SK-N-SH treated with all-trans-retinoic acid at 6 μM for 48 hours (cell line): ENCODE data around the gene HTR4.

ENCODE experiments used
- BACH2 ChIP-seq: fragments of 250-450 bp; sonication (Bioruptor Pico); IDR thresholded peaks from 2 replicates; pipeline ENCODE4 v1.9.0; 2021; ENCODE audit warnings: mild to moderate bottlenecking, borderline replicate concordance
- ESRRG ChIP-seq: fragments of 250-450 bp; sonication (Bioruptor Pico); IDR thresholded peaks from 2 replicates; pipeline ENCODE4 v1.6.1; 2021; ENCODE audit warnings: mild to moderate bottlenecking
- GLIS3 ChIP-seq: fragments of 250-450 bp; sonication (Bioruptor Pico); IDR thresholded peaks from 2 replicates; pipeline ENCODE4 v1.5.0; 2020; ENCODE audit warnings: mild to moderate bottlenecking, moderate library complexity
- ISL1 ChIP-seq: fragments of 250-450 bp; sonication (Bioruptor Pico); IDR thresholded peaks from 2 replicates; pipeline ENCODE4 v2.1.2; 2022; ENCODE audit warnings: mild to moderate bottlenecking, moderate library complexity
- POU6F1 ChIP-seq: fragments of 250-450 bp; sonication (Bioruptor Pico); IDR thresholded peaks from 2 replicates; pipeline ENCODE4 v1.8.0; 2021; ENCODE audit warnings: low read depth, mild to moderate bottlenecking, moderate library complexity, borderline replicate concordance
- PPARA ChIP-seq: fragments of 250-450 bp; sonication (Bioruptor Pico); IDR thresholded peaks from 2 replicates; pipeline ENCODE4 v1.5.0; 2020; ENCODE audit warnings: mild to moderate bottlenecking, borderline replicate concordance
- RARB ChIP-seq: fragments of 250-450 bp; sonication (Bioruptor Pico); IDR thresholded peaks from 2 replicates; pipeline ENCODE4 v1.8.0; 2021; ENCODE audit warnings: mild to moderate bottlenecking, moderate library complexity
- TCF4 ChIP-seq: fragments of 250-450 bp; sonication (Bioruptor Pico); IDR thresholded peaks from 2 replicates; pipeline ENCODE4 v1.8.0; 2021; ENCODE audit warnings: mild to moderate bottlenecking, moderate library complexity, borderline replicate concordance
- ZFP30 ChIP-seq: fragments of 450-650 bp; formaldehyde crosslinking; IDR thresholded peaks from 2 replicates; pipeline ENCODE4 v1.5.0; 2022; ENCODE audit warnings: mild to moderate bottlenecking, moderate library complexity
- TF ChIP-seq, protein P1 (sequence below): fragments of 250-450 bp; sonication (Bioruptor Pico); IDR thresholded peaks from 2 replicates; pipeline ENCODE4 v1.8.0; 2020; ENCODE audit warnings: mild to moderate bottlenecking, moderate library complexity, borderline replicate concordance
- TF ChIP-seq, protein P2 (sequence below): fragments of 250-450 bp; sonication (Bioruptor Pico); IDR thresholded peaks from 2 replicates; pipeline ENCODE4 v1.5.1; 2020; ENCODE audit warnings: low read depth, mild to moderate bottlenecking, moderate library complexity

GRCh38 chr5:148476302-148476701 lies 178.0 kb downstream of the HTR4 start:
- TF ChIP-seq POU6F1 (CRISPR knock-in tag) (no peak), ZFP30 (CRISPR knock-in tag) (no peak), PPARA (CRISPR knock-in tag) (no peak), TCF4 (CRISPR knock-in tag) (no peak), ESRRG (no peak), RARB (no peak), BACH2 (CRISPR knock-in tag) (no peak), ISL1 (CRISPR knock-in tag) (no peak), GLIS3 (no peak)
- TF ChIP-seq, protein P1, sequence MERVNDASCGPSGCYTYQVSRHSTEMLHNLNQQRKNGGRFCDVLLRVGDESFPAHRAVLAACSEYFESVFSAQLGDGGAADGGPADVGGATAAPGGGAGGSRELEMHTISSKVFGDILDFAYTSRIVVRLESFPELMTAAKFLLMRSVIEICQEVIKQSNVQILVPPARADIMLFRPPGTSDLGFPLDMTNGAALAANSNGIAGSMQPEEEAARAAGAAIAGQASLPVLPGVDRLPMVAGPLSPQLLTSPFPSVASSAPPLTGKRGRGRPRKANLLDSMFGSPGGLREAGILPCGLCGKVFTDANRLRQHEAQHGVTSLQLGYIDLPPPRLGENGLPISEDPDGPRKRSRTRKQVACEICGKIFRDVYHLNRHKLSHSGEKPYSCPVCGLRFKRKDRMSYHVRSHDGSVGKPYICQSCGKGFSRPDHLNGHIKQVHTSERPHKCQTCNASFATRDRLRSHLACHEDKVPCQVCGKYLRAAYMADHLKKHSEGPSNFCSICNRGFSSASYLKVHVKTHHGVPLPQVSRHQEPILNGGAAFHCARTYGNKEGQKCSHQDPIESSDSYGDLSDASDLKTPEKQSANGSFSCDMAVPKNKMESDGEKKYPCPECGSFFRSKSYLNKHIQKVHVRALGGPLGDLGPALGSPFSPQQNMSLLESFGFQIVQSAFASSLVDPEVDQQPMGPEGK (CRISPR knock-in tag) = no peak
- TF ChIP-seq, protein P2, sequence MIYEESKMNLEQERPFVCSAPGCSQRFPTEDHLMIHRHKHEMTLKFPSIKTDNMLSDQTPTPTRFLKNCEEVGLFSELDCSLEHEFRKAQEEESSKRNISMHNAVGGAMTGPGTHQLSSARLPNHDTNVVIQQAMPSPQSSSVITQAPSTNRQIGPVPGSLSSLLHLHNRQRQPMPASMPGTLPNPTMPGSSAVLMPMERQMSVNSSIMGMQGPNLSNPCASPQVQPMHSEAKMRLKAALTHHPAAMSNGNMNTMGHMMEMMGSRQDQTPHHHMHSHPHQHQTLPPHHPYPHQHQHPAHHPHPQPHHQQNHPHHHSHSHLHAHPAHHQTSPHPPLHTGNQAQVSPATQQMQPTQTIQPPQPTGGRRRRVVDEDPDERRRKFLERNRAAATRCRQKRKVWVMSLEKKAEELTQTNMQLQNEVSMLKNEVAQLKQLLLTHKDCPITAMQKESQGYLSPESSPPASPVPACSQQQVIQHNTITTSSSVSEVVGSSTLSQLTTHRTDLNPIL (CRISPR knock-in tag) = no peak
